Measurements from ENCODE around the gene SIGLEC11.
"Not testable (repeated sequence)": the region's sequence is repeated elsewhere in the genome, so short reads cannot be mapped to it uniquely, and the experiment has no call there.

SIGLEC11 gene

GRCh38 chr19:49978324-49978723 lies 17.4 kb upstream of the SIGLEC11 start:
- no peak for DNase-seq

- no peak for DNase-seq
Observed at GRCh38 chr19:49977881-49978280, 16.9 kb upstream of the SIGLEC11 start.

GRCh38 chr19:49977076-49977475 lies 16.1 kb upstream of the SIGLEC11 start:
- DNase-seq: no peak

GRCh38 chr19:49976496-49976895 lies 15.5 kb upstream of the SIGLEC11 start:
- DNase-seq: no peak

- DNase-seq: no peak
Observed at GRCh38 chr19:49975051-49975450, 14.1 kb upstream of the SIGLEC11 start.

GRCh38 chr19:49973987-49974386 lies 13.0 kb upstream of the SIGLEC11 start:
- no peak for DNase-seq

GRCh38 chr19:49972841-49973240 lies 11.9 kb upstream of the SIGLEC11 start:
- DNase-seq: no peak

GRCh38 chr19:49971991-49972411 lies 11.0 kb upstream of the SIGLEC11 start:
- DNase-seq: no peak

- not testable (repeated sequence) for DNase-seq
Observed at GRCh38 chr19:49969355-49969754, 8.4 kb upstream of the SIGLEC11 start.

GRCh38 chr19:49968279-49968922 lies 7.4 kb upstream of the SIGLEC11 start:
- DNase-seq: peak; percentile 28

GRCh38 chr19:49959892-49960291 lies 1.1 kb downstream of the SIGLEC11 start:
- not testable (repeated sequence) for DNase-seq

- not testable (repeated sequence) for DNase-seq
Observed at GRCh38 chr19:49958596-49958995, 2.4 kb downstream of the SIGLEC11 start.

- not testable (repeated sequence) for DNase-seq
Observed at GRCh38 chr19:49958144-49958543, 2.8 kb downstream of the SIGLEC11 start.

GRCh38 chr19:49957262-49957915 lies 3.6 kb downstream of the SIGLEC11 start:
- DNase-seq: no peak

- DNase-seq: no peak
Observed at GRCh38 chr19:49956115-49956495, 4.9 kb downstream of the SIGLEC11 start.

GRCh38 chr19:49954933-49955332 lies 6.0 kb downstream of the SIGLEC11 start:
- no peak for DNase-seq

- DNase-seq: no peak
Observed at GRCh38 chr19:49954092-49954829, 6.7 kb downstream of the SIGLEC11 start.

GRCh38 chr19:49953416-49953815 lies 7.6 kb downstream of the SIGLEC11 start:
- no peak for DNase-seq

GRCh38 chr19:49952906-49953305 lies 8.1 kb downstream of the SIGLEC11 start:
- DNase-seq: no peak

GRCh38 chr19:49952479-49952836 lies 8.5 kb downstream of the SIGLEC11 start:
- DNase-seq: no peak

GRCh38 chr19:49951806-49952478 lies 9.0 kb downstream of the SIGLEC11 start:
- no peak for DNase-seq

- no peak for DNase-seq
Observed at GRCh38 chr19:49950956-49951526, 9.9 kb downstream of the SIGLEC11 start.

GRCh38 chr19:49950590-49950948 lies 10.4 kb downstream of the SIGLEC11 start:
- DNase-seq: no peak

Data from hematopoietic multipotent progenitor cell treated with erythropoietin and hydrocortisone succinate and interleukin-3 and kit ligand, for 6 days (in vitro differentiated cells).